K562 (cell line): Measurements from ENCODE around the gene CCDC97. TPM values are rescaled to one million over a fixed set of nuclear protein-coding genes. Genes with fewer than 3 reads are reported as not detected.

Experiments used
- CLOCK ChIP-seq: fragments of 250-450 bp; sonication (Bioruptor Pico); IDR thresholded peaks from 2 replicates; pipeline ENCODE4 v1.4.0; 2020; ENCODE audit warnings: mild to moderate bottlenecking, moderate library complexity, borderline replicate concordance
- FOXP4 ChIP-seq: sonication (generic); formaldehyde crosslinking; IDR thresholded peaks from 2 replicates; pipeline ENCODE4 v1.8.0; 2022; ENCODE audit warnings: mild to moderate bottlenecking, missing genetic modification reagents, borderline replicate concordance
- HCFC1 ChIP-seq: IDR thresholded peaks from 2 replicates; pipeline ENCODE4 v1.6.1; 2012; ENCODE audit warnings: low read depth, low read length, improper control_type of control experiment
- LCOR ChIP-seq: sonication (generic); formaldehyde crosslinking; IDR thresholded peaks from 2 replicates; pipeline ENCODE4 v1.8.0; 2022; ENCODE audit warnings: mild to moderate bottlenecking, missing genetic modification reagents
- MGA ChIP-seq: fragments of 450-650 bp; IDR thresholded peaks from 2 replicates; pipeline ENCODE4 v1.6.1; 2016; ENCODE audit warnings: mild to moderate bottlenecking, moderate library complexity
- SP2 ChIP-seq: IDR thresholded peaks from 2 replicates; pipeline ENCODE4 v1.6.1; 2011; ENCODE audit warnings: mild to moderate bottlenecking, low read depth, low read length, moderate library complexity; ENCODE audit not compliant: poor library complexity, severe bottlenecking; ENCODE audit errors: extremely low read depth
- ZNF551 ChIP-seq: fragments of 250-450 bp; sonication (Bioruptor Pico); IDR thresholded peaks from 2 replicates; pipeline ENCODE4 v1.5.0; 2021; ENCODE audit warnings: mild to moderate bottlenecking, moderate library complexity
- polyA plus RNA-seq, 8 experiments: library from polyadenylated mRNA; depleted of rRNA in 4 of 8; stranded (reverse) in 5 of 8; unstranded in 3 of 8; fragments of >200 nt; fragmentation: Nextera tagmentation in 2 of 8; fragmentation: Illumina TruSeq in 1 of 8; extraction: Ambion mirVana in 2 of 8; extraction: Trizol in 1 of 8; gene quantifications; 2 replicates each; pipeline versions ENCODE4 v1.2.1 to v1.2.3, GENCODE V29; 2011 to 2014; ENCODE audit warnings: inconsistent platforms in 1 of 8, missing spikeins in 1 of 8
- total RNA-seq, 7 experiments: library from RNA; depleted of rRNA in 6 of 7; stranded (reverse); fragments of >200 nt in 6 of 7; fragmentation: Illumina TruSeq in 2 of 7; extraction: Trizol in 2 of 7; gene quantifications; 2 replicates each; pipeline versions ENCODE4 v1.2.1 to v1.2.3, GENCODE V29; 2011 to 2021; ENCODE audit warnings: low replicate concordance in 1 of 7

The CCDC97 gene
- total and polyA plus RNA-seq, 9 of the 15 experiments (the other 6 are each of a cell fraction or from before 2014, with no cell fraction given), result 0.60 to 16.5 (median 7.0) TPM

GRCh38 chr19:41263850-41264580, 46.0 kb upstream of the CCDC97 start, which contains the start of gene HNRNPUL1 (continued):
- peak; percentile 93 for TF ChIP-seq MGA
- TF ChIP-seq ZNF551, result no peak
- TF ChIP-seq FOXP4 (CRISPR knock-in tag), result peak; percentile 78
- peak; percentile 75 for TF ChIP-seq SP2
- TF ChIP-seq LCOR (CRISPR knock-in tag), result peak; percentile 48; the same call in 1 of the 2 replicates
- TF ChIP-seq HCFC1, result peak; percentile 69
- TF ChIP-seq CLOCK (CRISPR knock-in tag), result no peak
